H1 (cell line): ENCODE results near the gene CCBE1. TPM values are rescaled to one million over a fixed set of nuclear protein-coding genes. Genes with fewer than 3 reads are reported as not detected.

Experiments used
- POLR2AphosphoS5 ChIP-seq: IDR thresholded peaks from 2 replicates; pipeline ENCODE4 v1.6.1; 2011; ENCODE audit warnings: low read depth, low read length
- SP2 ChIP-seq: IDR thresholded peaks from 2 replicates; pipeline ENCODE4 v1.6.1; 2012; ENCODE audit warnings: mild to moderate bottlenecking, low read length, inconsistent platforms
- polyA plus RNA-seq, 7 experiments: library from polyadenylated mRNA; depleted of rRNA in 3 of 7; stranded (reverse) in 5 of 7; unstranded in 2 of 7; fragments of >200 nt in 5 of 7; fragments of 200-250 nt in 2 of 7; gene quantifications; 1 replicate in 5 of 7; 2 replicates in 1 of 7; 4 replicates in 1 of 7; pipeline versions ENCODE4 v1.2.1 to v1.2.3, GENCODE V29; 2011 to 2013; ENCODE audit warnings: missing spikeins in 2 of 7, mixed read lengths in 2 of 7
- total RNA-seq: library from RNA; stranded (reverse); fragmentation: NEBNext Ultra II Directional; extraction: Animal tissue kit (Norgen Biotek cat#: 25700); gene quantifications from 2 replicates; pipeline ENCODE4 v1.2.1, GENCODE V29; 2021
- TF ChIP-seq, protein P1 (sequence below): IDR thresholded peaks from 2 replicates; pipeline ENCODE4 v1.6.1; 2011; ENCODE audit warnings: low read depth, mild to moderate bottlenecking, low read length; ENCODE audit not compliant: insufficient read depth

Gene CCBE1
- total and polyA plus RNA-seq, 2 of the 8 experiments (the other 6 are each of a cell fraction or from before 2014, with no cell fraction given) = 2.1 to 2.6 TPM

DNA sequence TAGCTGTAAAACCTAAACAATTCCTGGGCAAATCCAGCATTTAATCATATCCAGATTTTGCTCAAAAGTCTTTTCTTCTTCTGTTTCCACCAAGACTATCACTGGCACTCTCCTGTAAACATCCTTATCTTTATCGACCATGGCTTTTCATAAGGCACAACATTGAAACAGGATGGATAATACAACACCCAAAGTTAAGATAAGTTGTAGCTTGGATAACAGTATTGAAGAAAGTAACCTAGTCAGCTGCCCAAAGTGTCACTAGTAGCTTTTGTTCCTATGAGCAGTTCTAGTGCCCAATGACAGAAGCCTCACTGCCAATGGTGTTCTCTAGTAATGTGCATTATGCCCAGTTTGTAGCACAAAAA is 22.3 kb downstream of the CCBE1 start (continued):
- TF ChIP-seq SP2 (no peak), POLR2AphosphoS5 (no peak)
- TF ChIP-seq, protein P1, sequence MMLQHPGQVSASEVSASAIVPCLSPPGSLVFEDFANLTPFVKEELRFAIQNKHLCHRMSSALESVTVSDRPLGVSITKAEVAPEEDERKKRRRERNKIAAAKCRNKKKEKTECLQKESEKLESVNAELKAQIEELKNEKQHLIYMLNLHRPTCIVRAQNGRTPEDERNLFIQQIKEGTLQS = no peak
